Breast epithelium (tissue), 4 donors: ENCODE measurements around the gene REEP1. TPM values are rescaled to one million over a fixed set of nuclear protein-coding genes. Genes with fewer than 3 reads are reported as not detected.

ENCODE experiments used
- DNase-seq, 2 donors: peaks; one replicate each; pipeline ENCODE4 v3.0.0-alpha.2; 2019; ENCODE audit warnings: low spot score in 2 of 2
- H3K27ac ChIP-seq, 2 donors: fragments of 200-600 bp; sonication (generic) in 1 of 2; one replicate each; pipeline ENCODE4 v1.5.1; 2016 to 2019; ENCODE audit warnings: mild to moderate bottlenecking in 1 of 2
- H3K27me3 ChIP-seq, 2 donors: fragments of 200-600 bp; sonication (generic) in 1 of 2; one replicate each; pipeline versions ENCODE4 v1.5.1 to v1.6.0; 2017 to 2019; ENCODE audit warnings: control low read depth in 1 of 2, mild to moderate bottlenecking in 1 of 2
- H3K36me3 ChIP-seq: fragments of 200-600 bp; one replicate; pipeline ENCODE4 v1.5.1; 2019
- H3K4me1 ChIP-seq, 2 donors: fragments of 200-600 bp; sonication (generic); one replicate each; pipeline ENCODE4 v1.5.1; 2016 to 2019; ENCODE audit warnings: control low read depth in 1 of 2
- H3K4me3 ChIP-seq, 3 donors: fragments of 200-600 bp; sonication (generic); 1 replicate in 2 of 3; 2 replicates in 1 of 3; pipeline ENCODE4 v1.5.1; 2016 to 2019; ENCODE audit warnings: mild to moderate bottlenecking in 3 of 3, moderate library complexity in 2 of 3
- H3K9me3 ChIP-seq, 2 donors: fragments of 200-600 bp; sonication (generic) in 1 of 2; one replicate each; pipeline ENCODE4 v1.5.1; 2016 to 2019; ENCODE audit warnings: control low read depth in 1 of 2
- POLR2A ChIP-seq: fragments of 450-650 bp; IDR thresholded peaks from one replicate; pipeline ENCODE4 v1.6.1; 2016; ENCODE audit warnings: antibody characterized with exemption, mild to moderate bottlenecking, moderate library complexity
- POLR2AphosphoS5 ChIP-seq, 3 donors: sonication (generic); formaldehyde crosslinking; IDR thresholded peaks; one replicate each; pipeline ENCODE4 v1.6.1; 2017; ENCODE audit warnings: antibody characterized with exemption in 3 of 3
- intact Hi-C: fragments of 100-400 bp; cut with DNase I; formaldehyde crosslinking; loops from one replicate; pipeline ENCODE4 v1.15.1; 2023; ENCODE audit warnings: low total_unique reads
- total RNA-seq, 3 donors: library from RNA; depleted of rRNA; stranded (reverse); fragments of >200 nt; gene quantifications; one replicate each; pipeline ENCODE4 v1.1.0, GENCODE V29; 2016
- TF ChIP-seq, protein P1 (sequence below), 3 donors: fragments of 450-650 bp; IDR thresholded peaks; one replicate each; pipeline ENCODE4 v1.5.1; 2016 to 2017; ENCODE audit warnings: antibody characterized with exemption in 3 of 3, mild to moderate bottlenecking in 3 of 3, moderate library complexity in 3 of 3

The REEP1 gene
- total RNA-seq, 3 donors from 2014 or later, result 0.32 to 3.8 (median 1.3) TPM

GRCh38 chr2:86243950-86244733, 93.3 kb downstream of the REEP1 start:
- TF ChIP-seq POLR2AphosphoS5 (IDR thresholded peaks at IDR 0.05), result no peak
- no peak overlapping the region for H3K27ac ChIP-seq
- no peak overlapping the region for H3K4me3 ChIP-seq
- no peaks in the 10 kb centered on the region for H3K27me3 ChIP-seq
- DNase-seq, result no peak
- intact Hi-C loops, result no loop called here
- no peaks in the 10 kb centered on the region for H3K36me3 ChIP-seq
- no peaks in the 10 kb centered on the region for H3K4me1 ChIP-seq
- no peaks in the 10 kb centered on the region for H3K9me3 ChIP-seq

- TF ChIP-seq POLR2AphosphoS5 (IDR thresholded peaks at IDR 0.05) (no peak), POLR2A (no peak)
- TF ChIP-seq, protein P1, sequence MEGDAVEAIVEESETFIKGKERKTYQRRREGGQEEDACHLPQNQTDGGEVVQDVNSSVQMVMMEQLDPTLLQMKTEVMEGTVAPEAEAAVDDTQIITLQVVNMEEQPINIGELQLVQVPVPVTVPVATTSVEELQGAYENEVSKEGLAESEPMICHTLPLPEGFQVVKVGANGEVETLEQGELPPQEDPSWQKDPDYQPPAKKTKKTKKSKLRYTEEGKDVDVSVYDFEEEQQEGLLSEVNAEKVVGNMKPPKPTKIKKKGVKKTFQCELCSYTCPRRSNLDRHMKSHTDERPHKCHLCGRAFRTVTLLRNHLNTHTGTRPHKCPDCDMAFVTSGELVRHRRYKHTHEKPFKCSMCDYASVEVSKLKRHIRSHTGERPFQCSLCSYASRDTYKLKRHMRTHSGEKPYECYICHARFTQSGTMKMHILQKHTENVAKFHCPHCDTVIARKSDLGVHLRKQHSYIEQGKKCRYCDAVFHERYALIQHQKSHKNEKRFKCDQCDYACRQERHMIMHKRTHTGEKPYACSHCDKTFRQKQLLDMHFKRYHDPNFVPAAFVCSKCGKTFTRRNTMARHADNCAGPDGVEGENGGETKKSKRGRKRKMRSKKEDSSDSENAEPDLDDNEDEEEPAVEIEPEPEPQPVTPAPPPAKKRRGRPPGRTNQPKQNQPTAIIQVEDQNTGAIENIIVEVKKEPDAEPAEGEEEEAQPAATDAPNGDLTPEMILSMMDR (IDR thresholded peaks at IDR 0.05), result no peak
- no peaks in the 10 kb centered on the region for H3K27me3 ChIP-seq
- DNase-seq, result no peak
- intact Hi-C loops, result no loop called here
- H3K27ac ChIP-seq, result no peak overlapping the region
- H3K4me1 ChIP-seq, result no peaks in the 10 kb centered on the region
- H3K9me3 ChIP-seq, result no peaks in the 10 kb centered on the region
- H3K4me3 ChIP-seq, result no peak overlapping the region
- H3K36me3 ChIP-seq, result no peaks in the 10 kb centered on the region
Measured at GRCh38 chr2:86243272-86243671, 94.2 kb downstream of the REEP1 start.

GRCh38 chr2:86241611-86242010, 95.8 kb downstream of the REEP1 start:
- no peak for DNase-seq
- intact Hi-C loops, result no loop called here
- no peaks in the 10 kb centered on the region for H3K4me1 ChIP-seq
- no peak overlapping the region for H3K4me3 ChIP-seq
- H3K27ac ChIP-seq, result no peak overlapping the region
- no peaks in the 10 kb centered on the region for H3K27me3 ChIP-seq
- TF ChIP-seq POLR2A, result no peak
- TF ChIP-seq, protein P1 (IDR thresholded peaks at IDR 0.05), result no peak
- no peak for TF ChIP-seq POLR2AphosphoS5 (IDR thresholded peaks at IDR 0.05)
- no peaks in the 10 kb centered on the region for H3K9me3 ChIP-seq
- no peaks in the 10 kb centered on the region for H3K36me3 ChIP-seq

- no peak for TF ChIP-seq POLR2AphosphoS5 (IDR thresholded peaks at IDR 0.05)
- no peaks in the 10 kb centered on the region for H3K27me3 ChIP-seq
- intact Hi-C loops, result no loop called here
- DNase-seq, result no peak
- no peaks in the 10 kb centered on the region for H3K9me3 ChIP-seq
- no peaks in the 10 kb centered on the region for H3K4me1 ChIP-seq
- H3K36me3 ChIP-seq, result no peaks in the 10 kb centered on the region
- no peak overlapping the region for H3K4me3 ChIP-seq
- H3K27ac ChIP-seq, result no peak overlapping the region
Measured at GRCh38 chr2:86240251-86240650, 97.2 kb downstream of the REEP1 start.

- intact Hi-C loops, result no loop called here
Measured at GRCh38 chr2:86239745-86240144, 97.7 kb downstream of the REEP1 start.

GRCh38 chr2:86239326-86239725, 98.1 kb downstream of the REEP1 start:
- H3K27ac ChIP-seq, result no peak overlapping the region
- no peak overlapping the region for H3K4me3 ChIP-seq
- intact Hi-C loops, result no loop called here
- TF ChIP-seq POLR2AphosphoS5 (IDR thresholded peaks at IDR 0.05), result no peak
- TF ChIP-seq POLR2A, result no peak
- TF ChIP-seq, protein P1 (IDR thresholded peaks at IDR 0.05), result no peak
- H3K4me1 ChIP-seq, result no peaks in the 10 kb centered on the region
- H3K36me3 ChIP-seq, result no peaks in the 10 kb centered on the region
- H3K9me3 ChIP-seq, result no peaks in the 10 kb centered on the region
- DNase-seq, result no peak
- H3K27me3 ChIP-seq, result no peaks in the 10 kb centered on the region

More at GRCh38 chr2:86239745-86240144, 97.7 kb downstream of the REEP1 start:
- no peak for DNase-seq
- Histone ChIP-seq H3K27me3 (no peaks in the 10 kb centered on the region), H3K9me3 (no peaks in the 10 kb centered on the region), H3K4me1 (no peaks in the 10 kb centered on the region), H3K36me3 (no peaks in the 10 kb centered on the region), H3K27ac (no peak overlapping the region), H3K4me3 (no peak overlapping the region)
- TF ChIP-seq, protein P1 (IDR thresholded peaks at IDR 0.05), result no peak
- no peak for TF ChIP-seq POLR2AphosphoS5 (IDR thresholded peaks at IDR 0.05)
- TF ChIP-seq POLR2A, result no peak
